GM12801 (cell line): ENCODE data around the gene EPN3.

Experiments
- CTCF ChIP-seq: IDR thresholded peaks from one replicate; pipeline ENCODE4 v1.5.1; 2011; ENCODE audit warnings: control low read depth; ENCODE audit not compliant: insufficient read length; ENCODE audit errors: extremely low read depth

The EPN3 gene

GRCh38 chr17:50584116-50584515 is 51.6 kb downstream of the EPN3 start:
- no peak for TF ChIP-seq CTCF

GRCh38 chr17:50584749-50585148 is 52.2 kb downstream of the EPN3 start:
- no peak for TF ChIP-seq CTCF

- no peak for TF ChIP-seq CTCF
Observed at GRCh38 chr17:50585346-50585745, 52.8 kb downstream of the EPN3 start.

GRCh38 chr17:50585891-50586290 is 53.4 kb downstream of the EPN3 start:
- no peak for TF ChIP-seq CTCF

GRCh38 chr17:50586421-50587247 is 54.1 kb downstream of the EPN3 start:
- no peak for TF ChIP-seq CTCF

- TF ChIP-seq CTCF, result no peak
Observed at GRCh38 chr17:50587571-50587970, 55.0 kb downstream of the EPN3 start.

GRCh38 chr17:50588391-50589049 is 56.0 kb downstream of the EPN3 start:
- no peak for TF ChIP-seq CTCF
